ENCODE data around the gene RARG.

The RARG gene

DNA sequence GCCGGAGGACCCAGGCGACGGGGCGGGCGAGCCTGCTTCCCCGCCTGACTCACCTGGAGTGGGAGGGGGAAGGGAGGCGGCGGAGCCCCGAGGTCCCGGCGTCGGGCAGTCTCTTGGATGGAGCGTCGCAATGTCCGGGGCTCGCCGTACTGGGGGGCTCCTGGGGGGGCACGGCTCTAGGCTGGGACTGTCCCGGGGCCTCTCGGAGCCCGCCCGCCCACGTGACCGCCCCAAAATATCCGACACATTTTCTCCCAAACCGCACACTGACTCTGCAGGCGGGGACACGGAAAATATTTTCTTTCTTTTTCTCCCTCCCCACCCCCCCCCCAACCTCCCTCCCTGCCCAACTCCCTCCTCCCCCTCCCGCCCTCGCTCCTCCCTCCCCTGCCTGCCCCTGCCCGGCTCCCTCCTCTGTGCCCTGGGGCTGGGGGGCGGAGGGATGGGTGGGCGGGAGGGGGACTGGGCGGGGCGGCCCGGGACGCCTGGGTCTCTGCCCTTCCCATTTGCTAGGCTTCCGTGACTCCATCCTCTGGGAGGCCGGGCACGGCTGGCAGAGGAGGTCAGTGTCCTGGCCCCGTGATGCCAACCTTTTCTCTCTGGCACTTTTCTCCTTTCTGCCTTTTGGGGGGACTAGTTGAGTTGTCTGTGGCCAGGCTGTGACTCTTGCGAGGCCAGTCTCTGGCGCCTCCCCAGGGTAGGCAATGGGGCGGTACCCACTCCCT lies at the start of gene RARG:
TSS of gene RARG (minus strand) at position 289 of the 725 bp plus-strand sequence. CDS start 4,664 bp downstream, outside the sequence.
- DNase-seq, result peak in 29 of 42 donors; percentile 33 to 80 (median 62)
- intact Hi-C loops (cut with DNase I), result no loop called here

- DNase-seq, result no peak
- intact Hi-C loops (cut with DNase I), result no loop called here
These were observed 48.0 kb upstream of the RARG start for GRCh38 chr12:53279888-53280498.

GRCh38 chr12:53279283-53279869 lies 47.4 kb upstream of the RARG start:
- DNase-seq, result no peak
- intact Hi-C loops (cut with DNase I), result no loop called here

- intact Hi-C loops (cut with DNase I), result no loop called here
These were observed 46.0 kb upstream of the RARG start for GRCh38 chr12:53277981-53278380.

GRCh38 chr12:53276511-53276910 lies 44.5 kb upstream of the RARG start:
- DNase-seq, result no peak
- intact Hi-C loops (cut with DNase I), result no loop called here

More at GRCh38 chr12:53277981-53278380, 46.0 kb upstream of the RARG start:
- no peak for DNase-seq

GRCh38 chr12:53274445-53274844 lies 42.4 kb upstream of the RARG start:
- intact Hi-C loops (cut with DNase I), result no loop called here
- DNase-seq, result no peak

DNA sequence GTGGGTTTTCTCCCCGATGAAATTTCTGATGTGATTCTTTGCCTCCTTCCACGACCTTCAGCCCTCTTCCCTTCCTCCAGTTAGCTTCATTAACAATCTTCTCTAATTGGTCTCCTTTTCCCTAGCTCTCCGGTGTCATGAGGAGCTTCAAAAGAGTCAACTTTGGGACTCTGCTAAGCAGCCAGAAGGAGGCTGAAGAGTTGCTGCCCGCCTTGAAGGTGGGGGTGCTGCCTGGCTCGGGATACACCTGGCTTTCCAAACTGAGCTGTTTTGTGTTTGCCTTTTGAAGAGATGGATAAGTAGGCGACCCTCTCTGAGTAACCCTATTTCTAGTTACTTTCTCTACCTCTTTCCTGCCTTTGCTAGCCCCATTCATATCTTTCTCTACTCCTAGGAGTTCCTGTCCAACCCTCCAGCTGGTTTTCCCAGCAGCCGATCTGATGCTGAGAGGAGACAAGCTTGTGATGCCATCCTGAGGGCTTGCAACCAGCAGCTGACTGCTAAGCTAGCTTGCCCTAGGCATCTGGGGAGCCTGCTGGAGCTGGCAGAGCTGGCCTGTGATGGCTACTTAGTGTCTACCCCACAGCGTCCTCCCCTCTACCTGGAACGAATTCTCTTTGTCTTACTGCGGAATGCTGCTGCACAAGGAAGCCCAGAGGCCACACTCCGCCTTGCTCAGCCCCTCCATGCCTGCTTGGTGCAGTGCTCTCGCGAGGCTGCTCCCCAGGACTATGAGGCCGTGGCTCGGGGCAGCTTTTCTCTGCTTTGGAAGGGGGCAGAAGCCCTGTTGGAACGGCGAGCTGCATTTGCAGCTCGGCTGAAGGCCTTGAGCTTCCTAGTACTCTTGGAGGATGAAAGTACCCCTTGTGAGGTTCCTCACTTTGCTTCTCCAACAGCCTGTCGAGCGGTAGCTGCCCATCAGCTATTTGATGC lies 36.9 kb upstream of the RARG start:
- no peak for DNase-seq
- intact Hi-C loops (cut with DNase I), result loop anchor here (5.0 kb wide), 1 partner anchor 57 kb away; no protein-coding TSS in a partner anchor

GRCh38 chr12:53267999-53268629 lies 36.1 kb upstream of the RARG start, which contains the start of gene ESPL1:
Gene ESPL1, plus strand, starts transcription at chr12:53268299. Its CDS starts 468 bp downstream, at chr12:53268767.
- intact Hi-C loops (cut with DNase I), result loop anchor here (5.0 kb wide), 1 partner anchor 56 kb away; no protein-coding TSS in a partner anchor
- DNase-seq, result peak; percentile 44 to 88 (median 72)

GRCh38 chr12:53267306-53267998 lies 35.4 kb upstream of the RARG start:
- intact Hi-C loops (cut with DNase I), result loop anchor here (5.0 kb wide), 1 partner anchor 55 kb away; no protein-coding TSS in a partner anchor
- DNase-seq, result no peak

GRCh38 chr12:53265783-53266182 lies 33.8 kb upstream of the RARG start:
- DNase-seq, result no peak
- intact Hi-C loops (cut with DNase I), result loop anchor here (5.0 kb wide), 1 partner anchor 53 kb away; no protein-coding TSS in a partner anchor

DNA sequence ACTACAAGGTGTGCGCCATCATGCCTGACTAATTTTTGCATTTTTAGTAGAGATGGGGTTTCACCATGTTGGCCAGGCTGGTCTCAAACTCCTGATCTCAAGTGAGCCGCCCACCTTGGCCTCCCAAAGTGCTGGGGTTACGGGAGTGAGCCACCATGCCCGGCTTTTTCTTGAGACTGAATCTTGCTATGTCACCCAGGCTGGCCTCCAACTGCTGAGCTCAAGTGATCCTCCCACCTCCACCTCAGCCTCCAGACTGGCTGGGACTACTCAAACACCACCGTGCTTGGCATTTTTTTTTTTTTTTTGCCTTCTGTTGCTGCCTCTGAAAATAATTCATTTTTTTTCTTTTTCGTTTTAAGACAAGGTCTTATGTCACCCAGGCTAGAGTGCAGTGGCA lies 27.9 kb upstream of the RARG start:
- no peak for DNase-seq
- intact Hi-C loops (cut with DNase I), result no loop called here

GRCh38 chr12:53258541-53259539 lies 26.8 kb upstream of the RARG start:
- intact Hi-C loops (cut with DNase I), result no loop called here
- no peak for DNase-seq

GRCh38 chr12:53255996-53256395 lies 24.0 kb upstream of the RARG start:
- intact Hi-C loops (cut with DNase I), result no loop called here
- no peak for DNase-seq

DNA sequence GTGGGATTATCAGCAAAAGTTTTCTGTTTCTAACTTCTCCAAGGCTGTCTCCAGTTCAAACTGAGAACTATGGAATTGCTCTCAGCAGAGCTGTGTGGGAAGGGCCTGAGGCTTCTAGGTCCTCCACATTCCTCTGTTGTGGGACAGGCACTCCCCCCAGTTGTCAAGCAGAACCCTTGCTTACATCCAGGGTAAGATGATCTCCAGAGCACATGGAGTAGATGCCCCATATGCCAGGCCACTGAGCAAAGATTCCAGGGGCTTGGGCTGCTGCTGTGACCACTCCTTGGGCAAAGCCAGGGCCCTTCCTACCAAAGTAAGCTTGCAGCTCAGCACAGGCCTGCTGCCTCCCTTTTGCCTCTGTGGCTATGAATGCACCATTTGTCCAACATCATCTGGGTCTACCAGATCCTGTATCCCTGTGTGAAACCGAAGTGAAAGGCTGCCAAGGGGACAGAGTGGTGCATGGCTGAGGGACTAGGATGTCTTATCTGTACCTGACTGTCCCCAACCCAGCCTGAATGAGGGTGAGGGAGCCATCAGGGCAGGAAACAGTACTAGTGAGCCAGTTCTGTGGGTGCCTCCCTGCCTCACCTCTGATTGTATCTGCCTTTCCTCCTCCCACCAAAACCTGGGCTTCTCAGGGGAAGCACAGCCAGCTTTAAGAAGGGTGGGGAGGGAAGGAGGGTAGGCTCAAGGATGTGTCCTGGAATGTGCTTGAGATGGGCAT lies 23.0 kb upstream of the RARG start:
- intact Hi-C loops (cut with DNase I), result loop anchor here (5.0 kb wide), 1 partner anchor 43 kb away; no protein-coding TSS in a partner anchor

DNA sequence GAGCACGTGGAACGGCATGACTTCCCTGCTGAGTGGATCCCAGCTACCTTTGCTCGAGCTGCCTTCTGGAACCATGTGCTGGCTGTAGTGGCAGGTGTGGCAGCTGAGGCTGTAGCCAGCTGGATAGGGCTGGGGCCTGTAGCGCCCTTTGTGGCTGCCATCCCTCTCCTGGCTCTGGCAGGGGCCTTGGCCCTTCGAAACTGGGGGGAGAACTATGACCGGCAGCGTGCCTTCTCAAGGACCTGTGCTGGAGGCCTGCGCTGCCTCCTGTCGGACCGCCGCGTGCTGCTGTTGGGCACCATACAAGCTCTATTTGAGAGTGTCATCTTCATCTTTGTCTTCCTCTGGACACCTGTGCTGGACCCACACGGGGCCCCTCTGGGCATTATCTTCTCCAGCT lies 21.3 kb upstream of the RARG start:
- DNase-seq, result no peak

More for the DNA sequence above, 23.0 kb upstream of the RARG start:
- no peak for DNase-seq

More for the DNA sequence above, 21.3 kb upstream of the RARG start:
- intact Hi-C loops (cut with DNase I), result loop anchor here (5.0 kb wide), 1 partner anchor 41 kb away; no protein-coding TSS in a partner anchor

Measured in head of caudate nucleus (tissue), 42 donors.